OCI-M2 (cell line): ENCODE data around the gene CRTC1.
"Not testable (repeated sequence)": the region's sequence is repeated elsewhere in the genome, so short reads cannot be mapped to it uniquely, and the experiment has no call there.

Experiments used
- DNase-seq: peaks from one replicate; lab custom pipeline; 2025; ENCODE audit not compliant: unreplicated experiment; lab: John Stamatoyannopoulos, UW

CRTC1 gene

DNA sequence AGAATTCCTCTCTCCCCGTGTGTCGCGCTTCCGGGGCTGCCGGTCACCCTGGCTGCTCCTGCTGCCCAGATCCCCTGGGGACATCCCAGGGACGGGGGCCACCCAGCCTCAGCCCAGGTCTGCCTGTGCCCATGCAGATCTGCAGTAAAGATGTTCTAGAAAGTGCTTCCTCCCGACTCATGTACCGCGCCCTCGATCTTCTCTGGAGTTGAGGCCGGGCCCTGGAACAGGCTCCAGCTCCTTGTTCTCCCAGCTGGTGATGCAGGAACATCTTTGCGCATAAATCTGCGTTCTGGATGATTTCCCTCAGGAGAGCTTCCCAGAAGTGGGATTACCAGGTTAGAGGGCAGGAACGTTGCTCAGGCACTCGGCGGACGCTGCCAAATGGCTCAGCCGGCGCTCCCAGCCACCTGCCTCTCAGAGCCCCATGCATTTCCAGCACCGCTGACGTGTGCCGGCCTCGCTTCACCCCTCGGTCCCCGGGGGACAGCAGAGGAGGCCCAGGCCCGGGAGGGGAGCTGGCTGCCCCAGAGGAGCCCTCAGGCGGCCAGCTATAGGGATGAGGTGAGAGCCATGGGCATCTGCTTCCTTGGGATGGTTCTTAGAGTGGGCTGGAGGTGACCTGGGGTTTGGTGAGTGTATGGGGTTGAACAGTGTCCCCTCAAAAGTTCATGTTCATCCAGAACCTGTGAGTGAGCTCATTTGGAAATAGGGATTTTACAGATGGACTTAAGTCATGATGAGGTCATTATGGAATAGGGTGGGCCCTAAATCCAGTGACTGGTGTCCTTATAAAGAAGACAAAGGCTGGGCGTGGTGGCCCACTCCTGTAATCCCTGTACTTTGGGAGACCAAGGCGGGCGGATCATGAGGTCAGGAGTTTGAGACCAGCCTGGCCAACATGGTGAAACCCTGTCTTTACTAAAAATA is 42.6 kb downstream of the CRTC1 start:
- DNase-seq = no peak

DNA sequence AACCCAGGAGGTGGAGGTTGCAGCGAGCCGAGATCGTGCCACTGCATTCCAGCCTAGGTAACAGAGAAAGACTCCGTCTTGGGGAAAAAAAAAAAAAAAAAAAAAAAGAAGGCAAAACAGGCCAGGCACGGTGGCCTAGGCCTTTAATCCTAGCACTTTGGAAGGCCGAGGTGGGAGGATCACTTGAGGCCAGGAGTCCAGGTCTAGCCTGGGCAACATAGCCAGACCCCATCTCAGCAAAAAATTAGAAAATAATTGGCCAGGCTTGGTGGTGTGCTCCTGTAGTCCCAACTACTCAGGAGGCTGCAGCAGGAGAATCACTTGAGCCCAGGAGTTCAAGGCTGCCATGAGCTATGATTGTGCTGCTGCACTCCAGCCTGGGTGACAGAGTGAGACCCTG is 43.4 kb downstream of the CRTC1 start:
- DNase-seq = no peak

DNA sequence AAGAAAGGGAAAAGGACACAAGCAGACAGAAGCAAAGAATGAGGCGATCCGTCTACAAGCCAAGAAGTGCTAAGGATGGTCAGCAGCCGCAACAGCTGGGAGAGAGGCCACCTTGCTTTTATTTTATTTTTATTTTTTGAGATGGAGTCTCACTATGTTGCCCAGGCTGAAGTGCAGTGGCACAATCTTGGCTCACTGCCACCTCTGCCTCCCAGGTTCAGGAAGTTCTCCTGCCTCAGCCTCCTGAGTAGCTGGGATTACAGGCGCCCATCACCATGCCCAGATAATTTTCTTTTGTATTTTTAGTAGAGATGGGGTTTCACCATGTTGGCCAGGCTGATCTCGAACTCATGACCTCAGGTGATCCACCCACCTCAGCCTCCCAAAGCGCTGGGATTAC is 44.1 kb downstream of the CRTC1 start:
- DNase-seq = not testable (repeated sequence)

DNA sequence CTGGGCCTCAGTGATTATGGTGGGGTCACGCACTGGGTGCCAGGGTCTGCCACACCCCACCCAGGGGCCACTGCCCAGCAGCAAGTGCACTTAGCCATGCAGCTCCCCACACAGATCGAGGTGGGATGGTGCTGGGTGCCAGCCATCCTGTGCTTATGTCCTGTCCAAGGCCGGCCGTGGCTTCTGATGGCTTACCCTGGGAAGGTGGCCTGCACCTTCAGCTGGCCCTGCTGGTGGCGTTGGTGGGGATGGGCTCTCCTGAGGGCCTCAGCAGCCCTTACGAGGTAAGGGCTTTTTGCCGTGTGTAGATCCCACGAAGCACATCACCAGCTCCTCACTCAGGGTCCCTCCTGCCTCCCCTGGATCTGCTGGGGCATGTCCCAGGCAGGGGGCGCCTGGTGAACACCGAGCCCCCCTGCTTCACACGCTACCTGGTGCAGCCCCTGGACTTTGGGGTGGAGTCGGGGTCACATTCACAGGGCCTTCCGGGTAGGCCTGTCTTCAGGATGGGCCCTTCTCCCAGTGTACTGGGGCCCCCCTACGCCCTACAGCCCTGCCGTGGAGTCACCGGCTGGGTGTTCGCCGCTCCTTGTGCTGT is 46.6 kb downstream of the CRTC1 start:
- DNase-seq = no peak

DNA sequence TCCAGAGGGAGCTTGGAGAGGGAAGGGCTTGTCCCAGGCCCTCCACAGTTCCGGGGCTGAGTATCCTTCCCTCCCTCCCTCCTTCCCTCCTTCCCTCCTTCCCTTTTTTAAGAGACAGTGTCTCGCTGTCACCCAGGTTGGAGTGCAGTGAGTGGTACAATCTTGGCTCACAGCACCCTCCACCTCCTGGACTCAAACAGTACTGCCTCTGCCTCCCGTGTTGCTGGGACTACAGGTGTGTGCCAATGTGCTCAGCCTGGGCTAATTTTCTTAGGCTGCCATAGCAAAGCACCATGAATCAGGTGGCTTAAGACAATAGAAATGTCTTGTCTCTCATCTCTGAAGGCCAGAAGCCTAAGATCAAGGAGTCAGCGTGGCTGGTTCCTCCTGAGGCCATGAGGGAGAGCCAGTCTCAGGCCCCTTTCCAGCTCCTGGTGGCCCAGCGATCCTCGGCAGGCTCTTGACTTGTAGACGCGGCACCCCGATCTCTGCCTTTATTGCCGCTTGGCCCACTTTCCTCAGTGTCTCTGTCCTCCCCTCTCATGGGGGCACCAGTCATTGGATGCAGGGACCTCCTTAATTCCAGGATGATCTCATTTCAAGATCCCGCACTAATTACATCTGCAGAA is 47.5 kb downstream of the CRTC1 start:
- no peak for DNase-seq

DNA sequence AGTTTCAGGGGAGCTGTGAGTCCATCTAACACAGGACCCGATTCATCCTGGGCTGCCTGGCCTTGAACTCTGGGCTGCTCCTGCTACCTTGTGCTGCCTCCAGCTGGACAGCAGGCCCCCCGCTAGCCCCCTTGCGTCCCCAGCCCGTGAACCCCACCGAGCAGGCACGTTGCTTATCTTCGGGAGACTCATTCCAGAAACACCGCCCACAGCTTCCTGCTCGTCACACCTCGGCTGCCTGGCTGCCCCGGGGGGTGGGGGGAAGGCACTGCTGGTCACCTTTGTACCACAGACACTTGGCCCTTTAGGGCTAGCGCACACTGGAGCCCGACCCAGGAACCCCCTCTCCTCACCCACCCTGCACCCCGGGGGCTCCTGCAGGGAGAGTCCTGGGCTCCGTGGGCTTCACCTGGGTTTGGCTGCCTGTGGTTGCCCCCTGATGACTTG is 48.1 kb downstream of the CRTC1 start:
- DNase-seq = no peak

DNA sequence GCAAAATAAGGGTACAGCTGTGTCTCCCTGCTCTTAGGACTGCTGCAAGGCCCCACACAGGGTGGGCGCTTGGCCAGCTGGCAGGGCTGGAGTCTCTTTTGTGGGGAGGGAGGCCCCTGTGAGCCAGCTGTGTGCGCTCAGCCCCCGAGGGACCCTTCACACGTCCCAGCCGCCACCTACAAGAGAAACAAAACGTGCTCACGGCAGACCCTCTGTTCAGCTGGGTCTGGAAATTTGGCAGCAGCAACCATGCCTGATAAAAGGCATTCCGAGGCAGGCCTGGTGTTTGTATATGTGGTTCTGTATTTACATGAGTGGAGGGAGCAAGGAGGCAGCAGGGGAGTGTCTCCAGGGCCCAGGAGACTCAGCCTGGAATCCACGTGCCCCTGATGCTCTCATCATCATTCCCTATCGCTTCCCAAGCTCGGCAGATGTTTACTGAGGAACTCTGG is 49.7 kb downstream of the CRTC1 start:
- no peak for DNase-seq

DNA sequence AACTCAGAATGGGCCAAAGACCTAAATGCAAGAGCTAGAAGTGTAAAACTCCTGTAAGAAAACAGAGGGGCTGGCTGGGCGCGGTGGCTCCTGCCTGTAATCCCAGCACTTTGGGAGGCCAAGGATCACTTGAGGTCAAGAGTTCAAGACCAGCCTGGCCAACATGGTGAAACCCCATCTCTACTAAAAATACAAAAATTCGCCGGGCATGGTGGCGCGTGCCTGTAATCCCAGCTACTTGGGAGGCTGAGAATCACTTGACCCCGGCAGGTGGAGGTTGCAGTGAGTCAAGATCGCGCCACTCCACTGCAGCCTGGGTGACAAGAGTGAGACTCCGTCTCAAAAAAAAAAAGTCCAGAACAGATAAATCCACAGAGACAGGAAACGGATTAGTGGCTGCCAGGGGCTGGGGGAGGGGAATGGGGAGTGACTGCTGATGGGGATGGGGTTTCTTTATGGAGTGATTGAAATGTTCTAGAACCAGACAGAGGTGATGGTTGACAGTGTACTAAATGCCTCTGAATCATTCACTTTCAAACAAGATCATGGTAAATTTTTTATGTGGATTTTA is 50.4 kb downstream of the CRTC1 start:
- DNase-seq = not testable (repeated sequence)

DNA sequence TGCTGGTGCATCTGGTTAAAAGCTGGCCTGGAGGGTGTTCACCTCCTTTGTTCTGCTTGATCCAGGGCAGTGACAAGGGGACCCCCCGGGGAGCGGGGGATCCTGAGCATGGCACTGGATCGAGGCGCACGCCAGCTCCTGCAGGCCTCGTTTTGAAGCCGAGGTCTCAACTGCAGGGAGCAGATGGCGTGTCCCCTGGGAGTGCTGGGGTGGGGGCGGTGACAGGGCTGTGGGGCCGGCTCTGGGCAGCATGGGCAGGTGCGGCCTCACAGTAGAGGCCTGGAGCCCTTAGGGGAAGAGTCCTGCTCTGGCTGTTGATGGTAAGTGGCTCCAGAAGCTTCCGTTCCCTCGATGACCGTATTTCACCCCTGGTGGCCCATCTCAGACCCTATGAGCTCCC is 51.8 kb downstream of the CRTC1 start:
- no peak for DNase-seq

DNA sequence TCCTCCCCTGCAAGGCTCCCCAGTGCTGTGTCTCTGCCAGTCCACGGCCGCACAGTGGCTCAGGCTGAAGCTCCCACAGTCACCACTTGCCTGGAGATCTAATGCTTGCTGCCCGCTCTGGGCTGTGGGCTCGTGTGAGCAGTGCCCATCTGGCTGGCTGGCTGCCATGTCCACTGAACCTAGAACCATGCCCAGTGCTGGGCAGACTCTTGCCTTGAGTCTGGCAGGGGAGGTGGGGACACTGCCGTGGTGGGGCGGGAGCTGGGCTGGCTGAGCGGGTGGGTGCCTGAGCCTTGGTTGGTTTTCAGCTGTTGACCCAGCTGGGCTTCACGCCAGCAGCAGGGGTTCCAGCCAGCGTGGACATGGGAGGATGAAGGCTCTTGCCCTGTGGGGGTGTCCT is 52.3 kb downstream of the CRTC1 start:
- no peak for DNase-seq

DNA sequence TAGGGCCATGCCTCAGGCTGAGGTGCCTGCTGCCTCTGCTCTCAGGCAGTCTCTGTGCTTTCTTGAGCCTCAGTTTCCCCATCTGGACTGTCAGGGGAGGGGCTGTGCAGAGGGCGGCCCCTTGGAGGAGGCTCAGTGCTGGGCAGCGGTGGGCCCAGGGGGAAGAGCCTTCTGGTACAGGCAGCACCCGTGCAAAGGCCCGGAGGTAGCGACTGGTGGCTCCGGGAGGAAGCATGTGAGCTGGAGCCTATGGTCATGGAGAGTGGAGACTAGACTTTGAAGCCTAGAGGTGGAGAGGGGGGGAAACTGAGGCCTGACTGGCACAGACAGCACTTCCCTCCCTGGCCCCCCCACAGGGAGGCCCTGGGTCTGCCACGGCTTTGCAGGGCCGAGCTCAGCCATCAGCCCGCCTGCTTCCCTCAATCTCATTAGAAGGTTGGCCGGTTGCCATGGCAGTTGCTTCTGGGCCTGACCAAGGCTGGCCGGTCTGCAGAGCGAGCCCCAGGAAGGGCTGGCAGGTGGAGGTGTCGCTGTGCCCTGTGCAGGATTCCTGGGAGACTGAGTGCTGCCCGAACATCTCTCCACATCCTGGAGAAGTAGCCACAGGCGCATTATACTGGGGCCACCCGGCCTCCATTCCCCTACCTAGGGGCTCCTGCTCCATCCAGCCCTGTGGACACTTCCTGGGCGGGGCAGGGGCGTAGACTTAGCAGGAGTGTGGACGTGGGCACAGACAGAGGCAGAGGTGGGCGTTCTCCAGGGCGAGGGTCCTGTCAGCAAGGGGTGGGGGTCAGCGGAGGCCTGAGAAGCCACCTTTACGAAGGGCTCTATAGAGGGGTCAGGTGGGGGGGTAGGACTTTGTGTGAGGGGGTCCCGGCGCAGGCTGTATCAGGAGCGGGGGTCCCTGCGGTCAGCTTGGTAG is 53.2 kb downstream of the CRTC1 start:
- no peak for DNase-seq

DNA sequence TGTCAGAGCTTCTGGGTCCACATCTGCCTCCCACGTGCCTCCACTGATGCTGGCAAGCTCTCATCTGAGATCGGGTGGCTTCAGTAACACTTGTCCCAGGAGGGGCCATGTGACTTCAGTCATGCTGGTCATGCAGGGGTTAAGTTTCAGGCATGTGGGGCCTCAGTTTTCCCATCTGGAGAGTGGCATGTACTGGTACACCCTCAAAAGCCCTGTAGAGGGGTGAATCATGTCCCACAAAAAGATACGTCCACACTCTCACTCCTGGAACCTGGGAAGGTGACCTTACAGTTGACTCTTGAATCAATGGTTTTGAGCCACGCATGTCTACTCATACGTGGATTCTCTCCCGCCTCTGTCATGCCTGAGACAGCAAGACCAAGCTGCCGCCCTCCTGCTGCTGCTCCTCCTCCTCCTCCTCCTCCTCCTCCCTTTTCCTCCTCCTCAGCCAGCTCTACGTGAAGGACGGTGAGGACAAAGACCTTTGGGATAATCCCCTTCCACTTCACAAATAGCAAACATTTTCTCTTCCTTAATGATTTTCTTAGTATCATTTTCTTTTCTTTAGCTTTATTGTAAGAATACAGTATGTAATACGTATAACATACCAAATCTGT is 54.0 kb downstream of the CRTC1 start:
- DNase-seq = no peak

DNA sequence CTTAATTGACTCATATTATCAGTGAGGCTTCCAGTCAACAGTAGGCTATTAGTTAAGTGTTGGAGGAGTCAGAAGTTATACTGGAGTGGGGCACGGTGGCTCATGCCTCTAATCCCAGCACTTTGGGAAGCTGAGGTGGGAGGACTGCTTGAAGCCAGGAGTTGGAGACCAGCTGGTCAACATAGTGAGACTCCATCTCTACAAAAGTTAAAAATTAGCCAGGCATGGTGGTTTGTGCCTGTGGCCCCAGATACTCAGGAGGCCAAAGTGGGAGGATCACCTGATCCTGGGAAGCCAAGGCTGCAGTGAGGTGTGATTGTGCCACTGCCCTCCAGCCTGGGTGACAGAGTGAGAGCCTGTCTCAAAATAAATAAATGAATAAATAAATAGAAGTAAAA is 54.5 kb downstream of the CRTC1 start:
- no peak for DNase-seq

DNA sequence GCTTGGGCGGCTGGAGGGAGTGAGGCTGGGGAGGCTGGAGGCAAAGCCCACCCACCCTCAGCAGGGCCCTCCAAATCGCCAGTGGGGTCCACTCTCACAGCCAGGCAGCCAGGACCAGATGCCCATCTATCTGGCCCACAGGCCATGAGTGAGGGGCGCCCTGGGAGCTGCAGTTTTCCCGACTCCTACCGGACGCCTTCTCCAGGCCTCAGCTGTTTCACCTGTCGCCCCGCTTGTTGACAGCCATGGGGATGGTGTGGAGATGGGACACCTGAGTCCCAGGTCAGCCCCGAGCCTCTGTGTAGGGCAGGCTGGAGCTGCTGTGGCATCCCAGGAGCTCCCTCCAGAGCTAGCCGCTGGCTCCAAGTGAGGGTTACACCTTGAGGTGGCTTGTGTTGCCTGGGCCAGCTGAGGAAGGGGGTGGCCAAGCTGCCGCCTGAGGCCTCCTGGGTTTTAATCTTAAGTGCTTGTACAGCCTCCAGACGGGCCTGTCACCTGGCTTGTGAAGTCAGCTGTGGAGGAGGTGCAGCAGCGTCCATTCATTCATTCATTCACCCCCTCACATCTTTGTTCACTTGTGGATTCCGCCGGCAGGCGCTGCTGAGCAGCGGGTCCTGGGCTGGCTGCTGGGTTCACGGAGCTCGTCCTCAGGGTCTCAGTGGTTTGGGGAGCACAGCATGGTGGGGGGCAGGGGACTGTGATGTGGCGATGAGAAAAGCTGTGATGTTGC is 55.6 kb downstream of the CRTC1 start:
- DNase-seq = no peak

DNA sequence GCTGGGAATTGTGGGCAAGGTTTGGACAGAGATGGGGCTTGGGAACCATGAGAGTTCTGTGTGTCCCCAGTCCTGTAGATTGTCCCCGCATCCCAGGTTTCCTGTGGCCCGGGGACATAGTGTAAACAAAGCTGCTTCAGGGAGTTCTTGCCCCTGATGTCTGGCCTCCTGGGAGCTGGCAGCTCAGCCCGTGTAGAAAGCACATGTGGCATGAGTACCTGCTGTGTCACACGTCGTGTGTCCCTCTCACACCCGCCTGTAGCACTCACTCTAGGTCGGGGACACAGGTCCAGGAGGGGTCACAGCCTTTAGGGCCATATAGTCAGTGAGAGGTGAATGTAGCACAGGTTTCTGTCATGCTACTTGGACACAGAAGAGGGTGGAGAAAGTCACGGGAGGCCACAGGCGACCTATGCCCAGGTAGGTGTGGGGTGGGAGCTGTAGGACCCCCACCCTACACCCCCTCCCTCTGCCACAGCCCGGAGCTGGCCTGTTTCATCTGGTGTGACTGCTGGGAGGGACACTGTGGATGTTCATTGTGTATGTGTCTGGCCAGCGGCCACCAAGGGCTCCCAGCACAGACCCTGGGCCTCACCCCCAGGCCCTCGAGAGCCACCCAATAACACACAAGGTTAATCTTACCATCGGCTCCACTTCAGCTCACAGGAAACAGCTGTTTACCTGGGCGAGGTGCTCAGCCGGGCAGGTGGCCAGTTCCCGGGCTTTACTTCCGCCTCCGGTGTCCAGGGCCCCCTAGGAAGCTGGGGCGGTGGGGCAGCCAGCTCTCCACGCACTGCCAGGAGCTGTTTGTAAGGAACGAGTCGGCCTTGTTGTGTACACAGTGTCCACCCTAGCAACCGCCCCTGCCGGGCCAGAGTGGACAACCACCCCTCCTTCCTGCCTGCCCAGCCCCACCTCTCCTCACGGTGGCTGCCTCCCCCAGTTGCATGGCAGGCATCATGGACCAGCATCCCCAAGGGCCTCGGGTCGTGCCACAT is 57.9 kb downstream of the CRTC1 start:
- DNase-seq = no peak

DNA sequence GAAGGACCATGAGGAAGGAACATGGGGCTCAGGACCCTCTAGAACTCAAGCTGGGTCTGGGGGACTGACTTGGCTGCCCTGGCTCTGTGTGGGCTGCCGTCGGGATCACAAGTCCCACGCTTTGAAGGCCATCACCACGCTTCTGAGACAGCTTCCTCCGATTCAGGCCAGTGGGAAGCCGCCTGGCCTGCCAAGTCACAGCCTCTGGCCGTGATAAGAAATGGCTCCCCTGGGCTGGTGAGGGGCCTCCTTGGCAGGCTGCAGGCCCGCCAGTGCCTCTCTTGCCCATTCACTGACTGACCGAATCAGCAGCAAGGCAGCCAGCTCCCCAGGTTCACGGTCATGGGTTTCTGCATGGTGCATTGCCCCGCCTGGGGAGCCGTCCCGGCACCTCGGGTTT is 58.8 kb downstream of the CRTC1 start:
- no peak for DNase-seq

DNA sequence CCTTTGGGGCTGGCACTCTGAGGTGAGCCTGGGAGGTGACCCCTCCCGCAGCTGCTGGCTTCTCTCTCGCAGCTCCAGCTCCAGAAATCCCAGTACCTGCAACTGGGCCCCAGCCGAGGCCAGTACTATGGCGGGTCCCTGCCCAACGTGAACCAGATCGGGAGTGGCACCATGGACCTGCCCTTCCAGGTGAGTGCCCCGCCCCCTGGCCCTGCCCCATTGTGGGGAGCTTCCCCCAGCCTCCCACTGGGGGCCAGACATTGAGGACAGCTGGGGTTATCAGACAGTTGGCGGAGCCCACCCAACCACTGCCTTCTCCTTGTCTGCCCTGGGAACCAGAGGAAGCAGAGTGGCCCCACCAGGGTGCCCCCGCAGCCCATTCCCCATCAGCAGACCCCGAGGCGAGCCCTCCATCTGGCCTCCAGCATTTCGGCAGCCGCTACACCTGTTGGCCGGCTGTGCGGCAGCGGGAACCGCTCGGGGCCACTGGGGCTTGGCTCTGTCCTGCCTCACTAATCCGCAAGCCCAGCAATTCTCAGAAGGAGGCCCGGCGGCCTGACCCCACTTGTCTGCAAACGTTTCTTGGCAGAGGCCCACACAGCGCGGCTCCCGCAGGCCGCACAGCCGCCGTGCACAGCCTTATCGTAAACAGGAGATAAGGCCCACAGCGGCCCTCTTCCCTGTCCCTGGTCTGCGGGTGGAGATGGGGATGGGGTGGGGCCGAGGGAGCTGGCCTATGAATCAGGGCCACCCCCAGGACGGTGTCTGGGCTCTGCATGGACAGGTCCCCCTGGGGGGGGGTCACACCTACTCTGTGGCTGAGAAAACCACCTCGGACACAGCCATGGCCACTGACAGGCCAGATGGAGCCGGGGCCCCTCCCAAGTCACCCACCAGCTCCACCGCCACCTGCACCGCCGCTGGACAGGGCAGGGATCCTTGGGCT is 59.6 kb downstream of the CRTC1 start:
- no peak for DNase-seq
